GM20000 (cell line): ENCODE results near the gene TCF15.

Experiments
- DNase-seq: peaks from one replicate; pipeline ENCODE4 v3.0.0; 2012; ENCODE audit warnings: low spot score
- CTCF ChIP-seq: IDR thresholded peaks from 2 replicates; pipeline ENCODE4 v1.5.1; 2012; ENCODE audit warnings: mild to moderate bottlenecking, control low read depth; ENCODE audit errors: extremely low read depth, missing control alignments

The TCF15 gene

DNA sequence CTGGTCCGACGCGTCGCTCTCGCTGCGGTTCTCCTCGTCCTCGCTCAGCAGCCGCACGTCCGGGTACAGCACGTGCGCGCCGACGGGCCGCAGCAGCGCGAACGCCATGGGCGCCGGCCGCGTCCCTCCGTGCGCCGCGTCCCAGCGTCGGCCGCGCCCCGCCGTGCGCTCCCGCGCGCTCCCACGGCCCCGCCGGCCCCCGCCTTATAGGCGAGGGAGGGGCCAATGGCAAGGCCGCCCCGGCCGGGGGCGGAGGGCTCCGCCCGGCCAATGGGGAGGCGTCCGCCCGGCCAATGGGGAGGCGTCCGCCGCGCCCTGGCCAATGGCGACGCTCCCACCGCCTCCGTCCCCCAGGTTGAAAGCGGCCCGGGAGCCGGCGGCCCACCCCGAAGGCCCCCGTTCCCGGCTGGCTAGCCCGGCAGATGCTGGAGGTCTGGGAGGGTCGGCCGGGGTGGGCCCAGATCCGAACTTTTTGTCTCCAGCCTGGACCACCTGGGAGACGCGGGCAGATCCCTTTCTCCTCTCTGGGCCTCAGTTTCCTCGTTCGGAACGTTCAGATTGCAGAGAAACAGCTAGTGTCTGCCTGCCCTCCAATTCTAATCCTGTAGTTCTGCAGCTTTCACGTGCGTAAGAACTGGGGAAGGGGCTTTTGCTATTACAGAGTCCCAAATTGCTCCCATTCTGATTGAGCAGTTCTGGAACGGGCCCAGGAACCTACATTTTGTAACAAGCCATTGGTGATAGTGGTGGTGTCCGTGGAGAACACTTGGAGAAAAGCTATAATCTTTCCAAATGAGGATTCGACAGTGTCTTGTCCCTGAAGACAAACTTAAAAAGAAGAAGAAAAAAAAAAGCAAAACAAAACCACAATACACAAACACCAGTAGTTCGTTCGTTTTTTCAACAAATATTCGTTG is at the start of gene TCF15:
Gene TCF15 (minus strand): TSS at position 180 of the 917 bp plus-strand sequence. CDS start 72 bp downstream, at position 108.
- peak; percentile 85 for DNase-seq
- no peak for TF ChIP-seq CTCF

- no peak for DNase-seq
- TF ChIP-seq CTCF: no peak
Measured at GRCh38 chr20:658731-659291, 48.7 kb upstream of the TCF15 start.

GRCh38 chr20:658202-658601 is 48.1 kb upstream of the TCF15 start:
- no peak for TF ChIP-seq CTCF

GRCh38 chr20:655726-656624 is 45.9 kb upstream of the TCF15 start:
- no peak for TF ChIP-seq CTCF
- DNase-seq: no peak

More at GRCh38 chr20:658202-658601, 48.1 kb upstream of the TCF15 start:
- DNase-seq: no peak

GRCh38 chr20:654417-654750 is 44.3 kb upstream of the TCF15 start:
- no peak for DNase-seq
- no peak for TF ChIP-seq CTCF

DNA sequence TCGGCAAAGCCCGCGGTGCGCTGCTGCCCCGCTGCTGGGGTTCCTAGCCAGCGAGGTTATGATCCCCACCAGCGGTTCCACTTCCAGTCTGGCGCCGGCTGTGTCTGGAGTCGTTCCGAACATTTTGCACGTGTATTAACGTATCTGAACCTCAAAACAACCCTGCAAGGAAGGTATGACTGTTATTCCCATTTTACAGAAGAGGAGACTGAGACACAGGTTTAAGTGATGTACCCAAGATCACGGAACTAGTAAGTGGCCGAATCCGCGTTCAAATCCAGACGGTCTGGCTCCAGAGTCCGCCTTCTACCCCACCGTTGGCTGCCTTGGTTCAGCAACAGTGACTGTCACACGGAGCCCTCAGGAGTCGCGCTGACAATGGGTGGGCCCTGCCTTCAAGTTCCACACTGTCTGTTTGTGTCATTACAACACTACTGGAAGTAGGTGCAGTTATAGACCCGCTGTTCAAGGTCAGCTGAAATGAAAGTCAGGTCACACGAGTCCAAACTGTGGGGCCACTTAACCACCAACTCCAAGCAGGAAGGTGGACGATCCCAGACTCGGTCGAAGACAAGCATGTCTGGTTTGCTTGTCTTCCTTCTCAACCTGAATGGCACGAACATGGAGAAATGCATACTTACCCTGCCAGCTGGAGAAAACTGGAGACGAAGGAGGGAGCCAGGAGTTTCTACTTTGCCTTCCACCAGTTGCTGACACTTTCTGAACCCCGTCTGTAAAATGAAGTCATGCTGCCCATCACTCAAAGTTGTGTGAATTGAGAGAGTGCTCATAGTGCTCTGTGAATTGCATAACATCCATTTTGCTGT is 43.7 kb upstream of the TCF15 start:
- DNase-seq: no peak

More for the DNA sequence above, 43.7 kb upstream of the TCF15 start:
- TF ChIP-seq CTCF: no peak
